ENCODE data around the gene MSX1.

MSX1 gene

GRCh38 chr4:4901877-4902276, 42.4 kb downstream of the MSX1 start:
- TF ChIP-seq CTCF (IDR thresholded peaks at IDR 0.05; ENCODE audit: low read depth, low read length), result no peak
- DNase-seq (ENCODE audit: low read depth in 2 of 2), result no peak
- H3K4me3 ChIP-seq (replicated peaks in 1 of 2; ENCODE audit: low read depth in 2 of 2, low read length in 2 of 2), result no peak overlapping the region

- H3K4me3 ChIP-seq (replicated peaks in 1 of 2; ENCODE audit: low read depth in 2 of 2, low read length in 2 of 2), result no peak overlapping the region
- DNase-seq (ENCODE audit: low read depth in 2 of 2), result no peak
- no peak for TF ChIP-seq CTCF (IDR thresholded peaks at IDR 0.05; ENCODE audit: low read depth, low read length)
Measured at GRCh38 chr4:4912155-4912554, 52.7 kb downstream of the MSX1 start.

- DNase-seq (ENCODE audit: low read depth in 2 of 2), result no peak
- TF ChIP-seq CTCF (IDR thresholded peaks at IDR 0.05; ENCODE audit: low read depth, low read length), result no peak
- no peak overlapping the region for H3K4me3 ChIP-seq (replicated peaks in 1 of 2; ENCODE audit: low read depth in 2 of 2, low read length in 2 of 2)
Measured at GRCh38 chr4:4913147-4913561, 53.7 kb downstream of the MSX1 start.

Data from cardiac fibroblast (primary cell).